CD14-positive monocyte (primary cell): ENCODE measurements around the gene ANO2. TPM values are rescaled to one million over a fixed set of nuclear protein-coding genes. Genes with fewer than 3 reads are reported as not detected.

Source experiments
- DNase-seq, 3 donors: peaks; one replicate each; pipeline ENCODE4 v3.0.0-alpha.2; 2011 to 2022
- H2AFZ ChIP-seq: 2 replicates; pipeline ENCODE4 v1.6.0; 2012; ENCODE audit warnings: mild to moderate bottlenecking, low read depth, low read length, inconsistent platforms; ENCODE audit not compliant: insufficient read depth, poor library complexity, severe bottlenecking
- H3K27ac ChIP-seq, 2 donors: 1 replicate in 1 of 2; 2 replicates in 1 of 2; pipeline ENCODE4 v1.5.1; 2012 to 2013; ENCODE audit warnings: low read length in 2 of 2, control low read depth in 1 of 2, inconsistent platforms in 1 of 2, low read depth in 1 of 2, mild to moderate bottlenecking in 1 of 2
- H3K27me3 ChIP-seq, 2 donors: one replicate each; pipeline versions ENCODE4 v1.6.0 to v1.6.1; 2011 to 2013; ENCODE audit warnings: low read length in 2 of 2; ENCODE audit not compliant: control insufficient read depth in 2 of 2, insufficient read depth in 2 of 2
- H3K36me3 ChIP-seq, 2 donors: replicated peaks in 1 of 2; 1 replicate in 1 of 2; 2 replicates in 1 of 2; pipeline versions ENCODE4 v1.5.1 to v1.6.1; 2012 to 2013; ENCODE audit warnings: low read length in 2 of 2, control low read depth in 1 of 2, inconsistent platforms in 1 of 2, mild to moderate bottlenecking in 1 of 2; ENCODE audit not compliant: insufficient read depth in 2 of 2, control insufficient read depth in 1 of 2
- H3K4me1 ChIP-seq, 2 donors: 1 replicate in 1 of 2; 2 replicates in 1 of 2; pipeline versions ENCODE4 v1.5.1 to v1.6.1; 2012 to 2013; ENCODE audit warnings: low read length in 2 of 2, control low read depth in 1 of 2, inconsistent platforms in 1 of 2, mild to moderate bottlenecking in 1 of 2, moderate library complexity in 1 of 2; ENCODE audit not compliant: insufficient read depth in 2 of 2, control insufficient read depth in 1 of 2
- H3K4me2 ChIP-seq: replicated peaks from 2 replicates; pipeline ENCODE3; 2012; ENCODE audit warnings: low read length, moderate library complexity, mild to moderate bottlenecking; ENCODE audit not compliant: poor library complexity, severe bottlenecking; ENCODE audit errors: extremely low read depth
- H3K4me3 ChIP-seq, 3 experiments: fragments of 200-600 bp in 1 of 3; sonication (generic) in 1 of 3; replicated peaks in 1 of 3; 1 replicate in 2 of 3; 2 replicates in 1 of 3; pipeline ENCODE4 v1.5.1; 2011 to 2013; ENCODE audit warnings: low read length in 3 of 3, mild to moderate bottlenecking in 3 of 3, control low read depth in 2 of 3, low read depth in 2 of 3, inconsistent platforms in 1 of 3, moderate library complexity in 1 of 3
- H3K79me2 ChIP-seq: 2 replicates; pipeline ENCODE4 v1.6.0; 2012; ENCODE audit warnings: mild to moderate bottlenecking, control low read depth, inconsistent platforms, low read length, moderate library complexity; ENCODE audit not compliant: insufficient read depth
- H3K9ac ChIP-seq: 2 replicates; pipeline ENCODE4 v1.6.0; 2017; ENCODE audit warnings: low read length, mild to moderate bottlenecking; ENCODE audit not compliant: insufficient read depth, poor library complexity, severe bottlenecking
- H3K9me3 ChIP-seq, 2 donors: replicated peaks in 1 of 2; 1 replicate in 1 of 2; 2 replicates in 1 of 2; pipeline versions ENCODE4 v1.5.1 to v1.6.1; 2012 to 2013; ENCODE audit warnings: low read length in 2 of 2, control low read depth in 1 of 2; ENCODE audit not compliant: control insufficient read depth in 1 of 2, insufficient read depth in 1 of 2
- H4K20me1 ChIP-seq: 2 replicates; pipeline ENCODE4 v1.6.0; 2012; ENCODE audit warnings: mild to moderate bottlenecking, low read length, control low read depth, moderate library complexity; ENCODE audit not compliant: insufficient read depth
- H3K27ac Mint-ChIP-seq, 7 donors: one replicate each; pipeline ENCODE4 v1.8.0; 2020; ENCODE audit warnings: mild to moderate bottlenecking in 7 of 7, mixed read lengths in 7 of 7, moderate library complexity in 6 of 7, inconsistent platforms in 2 of 7
- H3K27me3 Mint-ChIP-seq, 3 donors: one replicate each; pipeline ENCODE4 v1.8.0; 2021 to 2022; ENCODE audit warnings: low read depth in 3 of 3, mild to moderate bottlenecking in 3 of 3, mixed read lengths in 3 of 3, moderate library complexity in 3 of 3, inconsistent platforms in 1 of 3
- H3K36me3 Mint-ChIP-seq, 2 donors: one replicate each; pipeline ENCODE4 v1.8.0; 2020; ENCODE audit warnings: mixed read lengths in 2 of 2, inconsistent platforms in 1 of 2, mild to moderate bottlenecking in 1 of 2
- H3K4me1 Mint-ChIP-seq: one replicate; pipeline ENCODE4 v1.8.0; 2020; ENCODE audit warnings: mild to moderate bottlenecking, mixed read lengths
- H3K4me3 Mint-ChIP-seq, 2 donors: one replicate each; pipeline ENCODE4 v1.8.0; 2020; ENCODE audit warnings: mild to moderate bottlenecking in 2 of 2, mixed read lengths in 2 of 2, moderate library complexity in 1 of 2
- H3K9me3 Mint-ChIP-seq, 7 donors: one replicate each; pipeline ENCODE4 v1.8.0; 2020 to 2022; ENCODE audit warnings: mixed read lengths in 7 of 7, mild to moderate bottlenecking in 6 of 7, moderate library complexity in 6 of 7, inconsistent platforms in 2 of 7
- CTCF ChIP-seq: fragments of 200-600 bp; IDR thresholded peaks from one replicate; pipeline ENCODE4 v1.8.0; 2022; ENCODE audit warnings: antibody characterized with exemption, mild to moderate bottlenecking
- WGBS: methylation state at CpG from one replicate; pipeline ENCODE4 v1.1.5; 2013; ENCODE audit warnings: missing lambda C conversion rate; ENCODE audit not compliant: insufficient coverage; 5-methylcytosine and 5-hydroxymethylcytosine counted together
- intact Hi-C, 2 donors: fragments of 100-400 bp; cut with micrococcal nuclease; formaldehyde crosslinking; loops; one replicate each; pipeline versions ENCODE4 v1.15.0 to v1.15.1; 2023
- polyA plus RNA-seq, 3 donors: library from polyadenylated mRNA; depleted of rRNA in 1 of 3; unstranded in 2 of 3; stranded (reverse) in 1 of 3; fragments of 300-500 nt in 2 of 3; fragments of >200 nt in 1 of 3; fragmentation: Illumina TruSeq in 2 of 3; gene quantifications; 1 replicate in 2 of 3; 2 replicates in 1 of 3; pipeline ENCODE4 v1.2.3, GENCODE V29; 2012 to 2021

The ANO2 gene
- polyA plus RNA-seq, 3 donors = not detected

GRCh38 chr12:5570416-5570815 lies 374.6 kb downstream of the ANO2 start:
- no peak overlapping the region for H2AFZ ChIP-seq
- H3K27me3 ChIP-seq = no peaks in the 10 kb centered on the region
- no peak overlapping the region for H3K4me3 Mint-ChIP-seq
- no peak overlapping the region for H3K4me3 ChIP-seq
- TF ChIP-seq CTCF = no peak
- no peak overlapping the region for H3K4me2 ChIP-seq
- H3K4me1 Mint-ChIP-seq = no peaks in the 10 kb centered on the region
- H3K27me3 Mint-ChIP-seq = peaks cover 6 to 10% (median 9%) of the 10 kb centered on the region in 3 donors
- no peaks in the 10 kb centered on the region for H3K9me3 ChIP-seq
- no CpG with 5 or more reads among the region's 1 CpG for WGBS
- H3K9ac ChIP-seq = no peak overlapping the region
- H3K79me2 ChIP-seq = no peaks in the 10 kb centered on the region
- H3K36me3 Mint-ChIP-seq = no peaks in the 10 kb centered on the region
- H3K36me3 ChIP-seq = no peaks in the 10 kb centered on the region
- no peak overlapping the region for H3K27ac Mint-ChIP-seq
- no peak for DNase-seq
- no peaks in the 10 kb centered on the region for H3K4me1 ChIP-seq
- H3K9me3 Mint-ChIP-seq = no peaks in the 10 kb centered on the region
- intact Hi-C loops = no loop called here
- H4K20me1 ChIP-seq = no peaks in the 10 kb centered on the region
- H3K27ac ChIP-seq = no peak overlapping the region

GRCh38 chr12:5568325-5568981 lies 376.6 kb downstream of the ANO2 start:
- no peak for TF ChIP-seq CTCF
- Mint-ChIP-seq H3K4me3 (no peak overlapping the region), H3K4me1 (no peaks in the 10 kb centered on the region), H3K9me3 (no peaks in the 10 kb centered on the region), H3K27ac (no peak overlapping the region), H3K27me3 (peaks cover 6 to 10% (median 9%) of the 10 kb centered on the region in 3 donors), H3K36me3 (no peaks in the 10 kb centered on the region)
- no peaks in the 10 kb centered on the region for H3K4me1 ChIP-seq
- no peaks in the 10 kb centered on the region for H3K27me3 ChIP-seq
- no peak overlapping the region for H2AFZ ChIP-seq
- no peaks in the 10 kb centered on the region for H3K79me2 ChIP-seq
- DNase-seq = no peak
- H3K36me3 ChIP-seq = no peaks in the 10 kb centered on the region
- 98% methylated on average over 13 of the region's 17 CpGs for WGBS
- no peak overlapping the region for H3K4me2 ChIP-seq
- H4K20me1 ChIP-seq = no peaks in the 10 kb centered on the region
- no peak overlapping the region for H3K4me3 ChIP-seq
- H3K27ac ChIP-seq = no peak overlapping the region
- H3K9me3 ChIP-seq = no peaks in the 10 kb centered on the region
- H3K9ac ChIP-seq = no peak overlapping the region
- intact Hi-C loops = no loop called here
